Astrocyte of the cerebellum (primary cell): ENCODE measurements around the gene CLCN4.

Source experiments
- DNase-seq: peaks from one replicate; pipeline ENCODE4 v3.0.0-alpha.2; 2011; ENCODE audit warnings: low read depth
- H3K4me3 ChIP-seq: 2 replicates; pipeline ENCODE4 v1.5.1; 2011; ENCODE audit warnings: mild to moderate bottlenecking, low read depth, low read length, moderate library complexity
- CTCF ChIP-seq: IDR thresholded peaks from 2 replicates; pipeline ENCODE4 v1.5.1; 2012; ENCODE audit warnings: low read length, low read depth, moderate library complexity, mild to moderate bottlenecking; ENCODE audit errors: missing control alignments
- in situ Hi-C: cut with HindIII; loops from 2 replicates; pipeline ENCODE4 v1.10.0; 2017; ENCODE audit warnings: low sequenced_read_pairs

CLCN4 gene

GRCh38 chrX:10259716-10260115 is 102.9 kb downstream of the CLCN4 start:
- no peak for TF ChIP-seq CTCF
- in situ Hi-C loops = no loop called here
- no peak for DNase-seq
- no peak overlapping the region for H3K4me3 ChIP-seq

DNA sequence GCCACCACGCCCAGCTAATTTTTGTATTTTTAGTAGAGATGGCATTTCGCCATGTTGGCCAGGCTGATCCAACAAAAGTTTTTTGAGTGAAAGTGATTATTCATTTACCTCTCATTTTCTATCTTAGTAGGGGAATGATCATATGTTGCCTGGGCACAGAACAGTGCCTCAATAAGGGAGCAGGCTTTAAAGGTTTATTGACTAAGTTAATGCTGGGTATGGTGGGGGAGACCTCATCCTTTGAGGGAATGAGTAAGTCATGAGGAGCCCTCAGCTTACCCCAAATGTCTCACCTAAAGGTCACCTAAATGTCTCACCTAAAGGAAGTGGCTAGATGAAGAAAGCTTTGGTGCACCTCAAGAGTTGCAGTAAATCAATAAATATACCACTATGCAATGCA is 109.0 kb downstream of the CLCN4 start:
- TF ChIP-seq CTCF = no peak
- H3K4me3 ChIP-seq = no peak overlapping the region
- in situ Hi-C loops = no loop called here
- DNase-seq = no peak

- H3K4me3 ChIP-seq = no peak overlapping the region
- no peak for DNase-seq
- TF ChIP-seq CTCF = no peak
- in situ Hi-C loops = no loop called here
Measured at GRCh38 chrX:10278716-10279115, 121.9 kb downstream of the CLCN4 start.

- no peak overlapping the region for H3K4me3 ChIP-seq
- TF ChIP-seq CTCF = no peak
- in situ Hi-C loops = no loop called here
- DNase-seq = no peak
Measured at GRCh38 chrX:10280071-10280470, 123.3 kb downstream of the CLCN4 start.

DNA sequence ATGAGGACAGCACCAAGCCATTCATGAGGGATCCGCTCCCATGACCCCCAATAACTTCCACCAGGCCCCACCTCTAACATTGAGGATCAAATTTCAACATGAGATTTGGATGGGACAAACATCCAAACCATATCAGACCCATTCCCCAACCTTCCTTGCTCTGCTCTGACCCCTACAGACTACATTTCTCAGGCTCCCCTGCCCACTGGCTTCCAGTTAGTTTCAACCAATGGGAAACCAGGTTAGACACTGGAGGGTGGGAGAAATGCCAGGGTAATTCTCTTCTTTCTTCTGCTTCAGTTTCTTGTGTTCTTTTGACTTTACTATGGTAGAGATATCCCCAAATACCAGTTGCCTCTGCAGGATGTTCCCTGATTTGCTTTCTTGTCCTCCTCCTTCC is 125.7 kb downstream of the CLCN4 start:
- in situ Hi-C loops = no loop called here
- no peak overlapping the region for H3K4me3 ChIP-seq
- TF ChIP-seq CTCF = no peak
- no peak for DNase-seq

- in situ Hi-C loops = no loop called here
- H3K4me3 ChIP-seq = no peak overlapping the region
- DNase-seq = no peak
- no peak for TF ChIP-seq CTCF
Measured at GRCh38 chrX:10286195-10286594, 129.4 kb downstream of the CLCN4 start.
